Stimulated activated naive CD8-positive, alpha-beta T cell treated with anti-CD3 and anti-CD28 coated beads, Interleukin-15, Interleukin-2, amounts not matched to agents 100 U/mL and 50 U/mL, for 24 hours (primary cell): Measurements from ENCODE around the gene SLC16A9.
"Not testable (repeated sequence)": the region's sequence is repeated elsewhere in the genome, so short reads cannot be mapped to it uniquely, and the experiment has no call there.

Source experiments
- ATAC-seq: fragments of 150-1000 bp; cut with Tn5 transposase; one replicate; pipeline ENCODE4 v1.10.0; 2021
- DNase-seq: peaks from one replicate; pipeline ENCODE4 v3.0.0; 2021

SLC16A9 gene, protein sequence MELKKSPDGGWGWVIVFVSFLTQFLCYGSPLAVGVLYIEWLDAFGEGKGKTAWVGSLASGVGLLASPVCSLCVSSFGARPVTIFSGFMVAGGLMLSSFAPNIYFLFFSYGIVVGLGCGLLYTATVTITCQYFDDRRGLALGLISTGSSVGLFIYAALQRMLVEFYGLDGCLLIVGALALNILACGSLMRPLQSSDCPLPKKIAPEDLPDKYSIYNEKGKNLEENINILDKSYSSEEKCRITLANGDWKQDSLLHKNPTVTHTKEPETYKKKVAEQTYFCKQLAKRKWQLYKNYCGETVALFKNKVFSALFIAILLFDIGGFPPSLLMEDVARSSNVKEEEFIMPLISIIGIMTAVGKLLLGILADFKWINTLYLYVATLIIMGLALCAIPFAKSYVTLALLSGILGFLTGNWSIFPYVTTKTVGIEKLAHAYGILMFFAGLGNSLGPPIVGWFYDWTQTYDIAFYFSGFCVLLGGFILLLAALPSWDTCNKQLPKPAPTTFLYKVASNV

DNA sequence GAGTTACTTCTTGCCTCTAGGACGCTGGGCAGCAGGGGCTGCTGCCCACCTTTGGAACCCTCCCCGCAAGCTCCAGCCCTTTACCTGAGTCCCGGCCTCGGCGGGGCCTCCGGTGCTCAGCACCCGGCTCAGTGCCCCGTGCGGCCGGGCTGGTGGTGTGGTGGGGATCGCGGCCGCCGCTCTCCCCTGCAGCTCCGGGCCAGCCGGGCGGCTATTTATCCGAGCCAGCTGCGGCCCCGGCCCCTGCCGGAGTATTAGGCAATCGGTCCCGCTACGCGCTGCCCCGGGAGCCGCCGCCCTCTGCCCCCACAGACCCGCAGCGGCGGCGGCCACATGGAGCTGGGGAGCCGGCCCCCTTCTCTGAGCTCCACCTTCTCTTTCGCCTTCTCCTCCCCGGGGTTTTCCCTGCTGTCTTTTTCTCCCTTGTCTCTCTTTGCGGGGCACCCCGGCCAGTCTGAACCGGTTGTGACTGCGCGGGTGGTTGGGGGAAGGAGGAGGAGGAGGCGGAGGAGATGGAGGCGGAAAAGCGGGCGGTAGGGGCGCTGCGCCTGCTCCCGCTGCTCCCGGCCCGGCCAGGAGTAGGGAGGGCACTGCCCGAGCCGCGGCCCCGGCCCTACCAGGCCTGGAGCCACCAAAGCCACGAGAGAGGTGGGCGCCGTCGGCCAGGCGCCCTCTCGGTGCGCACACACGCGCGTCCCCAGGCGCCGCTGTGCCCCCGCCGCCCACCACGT lies at the start of gene SLC16A9:
Gene SLC16A9, minus strand, starts transcription at position 456 of the 731 bp plus-strand sequence. CDS start 25,559 bp downstream, outside the sequence.
- ATAC-seq (peak; percentile 86), DNase-seq (peak; percentile 63)

DNA sequence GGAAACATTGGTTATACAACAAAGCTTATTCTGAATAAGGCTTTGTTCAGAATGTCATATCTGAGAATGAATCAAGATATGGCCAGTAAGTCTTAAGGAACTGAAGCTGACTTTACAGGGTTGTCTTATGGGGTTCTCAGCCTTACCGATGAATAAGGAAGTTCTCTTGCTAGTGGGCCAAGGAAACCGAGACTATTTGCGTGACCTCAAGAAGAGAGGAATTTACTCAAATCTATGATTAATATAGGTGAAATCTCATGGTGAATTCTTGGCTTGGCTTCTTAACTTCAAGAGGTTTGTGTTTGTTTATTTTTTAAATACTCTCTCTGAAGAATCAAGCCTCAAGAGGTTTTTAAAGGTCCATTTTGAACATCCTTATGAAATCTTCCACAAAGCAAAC lies 48.3 kb upstream of the SLC16A9 start:
- no peak for DNase-seq
- ATAC-seq, result no peak

DNA sequence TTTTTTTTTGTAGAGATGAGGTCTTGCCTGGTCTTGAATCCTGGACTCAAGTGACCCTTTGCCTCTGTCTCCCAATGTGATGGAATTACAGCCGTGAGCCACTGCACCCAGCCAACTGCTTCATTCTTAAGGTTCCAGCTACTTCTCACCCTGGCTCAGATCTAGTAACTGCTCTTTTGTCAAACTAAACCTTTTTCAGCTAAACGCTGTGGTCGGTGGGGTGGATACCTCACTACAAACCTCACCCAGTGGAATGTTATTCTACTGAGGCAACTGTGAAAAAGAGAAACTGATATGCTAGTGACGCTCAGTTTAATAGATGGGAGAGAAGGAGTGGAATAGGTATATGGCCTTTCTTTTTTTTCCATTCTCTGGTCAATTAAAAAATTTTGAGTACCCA lies 45.3 kb upstream of the SLC16A9 start:
- DNase-seq (no peak), ATAC-seq (no peak)

DNA sequence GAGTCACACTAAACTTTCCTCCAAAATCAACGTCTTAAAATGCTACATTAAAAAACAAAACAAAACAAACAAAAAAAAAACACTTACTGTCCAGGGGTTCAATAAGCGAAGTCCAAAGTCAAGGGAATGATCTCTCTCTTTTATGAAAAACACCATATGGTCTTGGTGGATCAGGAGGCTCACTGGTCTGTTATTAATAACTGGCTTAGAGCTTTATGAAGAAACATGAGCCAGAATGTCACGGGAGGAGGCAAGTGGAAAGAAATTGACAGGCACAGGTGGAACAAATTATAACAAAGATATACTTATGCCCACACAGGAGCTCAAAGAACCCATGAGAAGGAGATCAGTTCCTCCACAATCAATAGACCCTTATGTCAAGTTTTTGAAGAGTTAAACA lies 43.6 kb upstream of the SLC16A9 start, which contains the start of gene MRLN:
Gene MRLN, minus strand, starts transcription at position 189 of the 400 bp plus-strand sequence.
- DNase-seq (no peak), ATAC-seq (no peak)

DNA sequence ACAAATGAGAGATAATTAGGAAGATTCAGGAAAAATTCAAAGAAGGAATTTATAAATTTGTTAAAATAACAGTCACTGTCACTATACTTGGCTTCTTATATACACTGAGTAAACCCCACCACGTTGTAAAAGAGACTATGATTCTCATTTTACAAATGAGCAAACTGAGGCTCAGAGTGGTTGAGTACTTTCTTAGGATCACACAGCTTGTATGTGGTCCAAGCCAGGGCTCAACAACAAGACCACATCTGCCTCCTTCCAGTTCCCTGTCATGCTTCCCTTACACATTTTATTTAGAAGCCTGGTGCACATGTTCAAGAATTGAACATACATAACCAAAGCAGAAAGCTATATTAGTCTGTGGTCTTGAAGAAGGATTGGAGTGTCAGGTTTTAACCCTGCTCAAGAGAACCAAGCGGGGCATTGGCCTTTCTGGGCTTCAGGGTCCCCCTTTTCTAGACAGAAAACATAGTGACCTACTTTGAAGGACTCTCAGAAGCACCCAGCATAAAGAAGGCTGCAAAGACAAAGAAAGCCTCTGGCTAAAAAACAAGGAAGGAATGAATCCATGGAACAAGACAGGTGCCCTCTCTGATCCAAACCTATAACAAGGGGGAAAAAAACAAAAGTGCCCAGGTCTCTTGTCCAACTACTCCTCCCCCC lies 42.8 kb upstream of the SLC16A9 start:
- ATAC-seq (no peak), DNase-seq (no peak)

DNA sequence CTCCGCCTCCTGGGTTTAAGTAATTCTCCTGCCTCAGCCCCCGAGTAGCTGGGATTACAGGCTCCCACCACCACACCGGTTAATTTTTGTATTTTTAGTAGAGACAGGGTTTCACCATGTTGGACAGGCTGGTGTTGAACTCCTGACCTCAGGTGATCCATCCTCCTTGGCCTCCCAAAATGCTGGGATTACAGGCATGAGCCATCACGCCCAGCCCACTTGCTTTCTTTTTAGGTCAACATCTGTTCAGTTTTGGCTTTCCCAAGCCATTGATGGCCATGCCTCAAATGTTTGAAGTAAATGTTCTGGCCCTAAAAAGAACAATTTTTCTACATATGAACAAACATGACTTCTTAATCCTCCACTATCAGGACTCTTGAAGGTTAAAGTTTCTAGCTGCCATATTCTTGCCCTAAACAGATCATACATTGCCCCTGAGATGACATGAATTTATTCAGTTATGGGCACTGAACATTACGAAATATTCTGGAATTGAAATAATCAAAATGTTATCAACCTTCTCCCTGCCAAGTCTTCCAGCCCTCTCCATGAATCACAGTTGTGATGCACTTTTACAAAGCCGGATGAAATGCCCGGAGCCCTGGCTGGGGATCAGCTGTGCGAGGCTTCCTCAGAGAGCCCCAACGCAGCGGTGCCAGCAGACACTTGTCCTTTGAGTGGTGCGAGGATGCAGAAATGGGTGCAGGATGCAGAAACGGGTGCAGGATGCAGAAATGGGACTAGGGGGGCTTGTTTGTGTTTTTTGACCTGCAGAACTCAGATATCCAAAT lies 40.7 kb upstream of the SLC16A9 start:
- ATAC-seq (no peak), DNase-seq (no peak)

DNA sequence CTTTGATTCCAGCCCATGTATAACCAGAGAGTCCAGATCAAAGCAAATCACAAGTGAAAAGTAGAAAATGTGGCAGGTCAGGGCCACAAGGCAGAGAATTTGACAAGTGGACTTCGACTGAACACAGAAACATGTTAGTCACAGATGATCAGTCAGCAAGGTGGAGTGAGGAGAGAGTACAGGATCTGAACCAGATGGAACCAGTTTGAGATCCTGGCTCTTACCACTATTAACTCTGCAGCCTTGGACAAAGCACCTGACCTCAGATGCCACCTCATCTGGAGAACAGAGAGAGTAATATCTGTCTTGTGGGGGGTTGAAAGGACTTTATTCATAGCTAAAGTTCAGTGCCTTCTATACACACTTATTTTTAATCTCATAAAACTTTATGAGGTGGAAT lies 39.2 kb upstream of the SLC16A9 start:
- ATAC-seq, result no peak
- DNase-seq, result no peak

DNA sequence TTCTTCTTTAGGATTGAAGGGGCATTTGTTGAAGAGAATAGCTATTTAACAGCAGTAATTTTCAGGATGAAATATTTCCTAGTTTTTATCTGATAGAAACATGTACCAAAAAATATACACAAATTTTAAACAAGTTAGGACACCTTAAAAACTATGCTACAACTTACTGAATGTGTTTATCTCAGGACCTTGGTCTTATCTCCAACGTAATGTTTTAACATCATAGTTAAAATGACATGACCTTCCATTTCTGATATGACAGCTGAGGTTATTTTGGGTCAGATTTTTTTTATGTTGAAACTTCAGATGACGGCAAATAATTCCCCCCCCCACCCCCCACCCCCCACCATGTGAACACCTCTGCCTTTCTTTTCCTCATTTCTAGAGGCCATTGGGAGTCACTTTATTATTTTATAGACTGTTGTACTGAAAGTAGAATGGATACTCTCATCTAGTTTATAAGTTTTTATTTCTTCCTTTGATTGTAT lies 35.6 kb upstream of the SLC16A9 start:
- ATAC-seq (no peak), DNase-seq (no peak)

DNA sequence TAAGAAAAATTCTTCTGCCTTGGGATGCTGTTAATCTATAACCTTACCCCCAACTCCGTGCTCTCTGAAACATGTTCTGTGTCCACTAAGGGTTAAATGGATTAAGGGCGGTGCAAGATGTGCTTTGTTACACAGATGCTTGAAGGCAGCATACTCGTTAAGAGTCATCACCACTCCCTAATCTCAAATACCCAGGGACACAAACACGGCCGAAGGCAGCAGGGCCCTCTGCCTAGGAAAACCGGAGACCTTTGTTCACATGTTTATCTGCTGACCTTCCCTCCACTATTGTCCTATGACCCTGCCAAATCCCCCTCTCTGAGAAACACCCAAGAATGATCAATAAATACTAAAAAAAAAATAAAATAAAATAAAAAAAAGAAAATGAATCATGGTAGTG lies 35.1 kb upstream of the SLC16A9 start:
- DNase-seq, ATAC-seq: not testable (repeated sequence)

DNA sequence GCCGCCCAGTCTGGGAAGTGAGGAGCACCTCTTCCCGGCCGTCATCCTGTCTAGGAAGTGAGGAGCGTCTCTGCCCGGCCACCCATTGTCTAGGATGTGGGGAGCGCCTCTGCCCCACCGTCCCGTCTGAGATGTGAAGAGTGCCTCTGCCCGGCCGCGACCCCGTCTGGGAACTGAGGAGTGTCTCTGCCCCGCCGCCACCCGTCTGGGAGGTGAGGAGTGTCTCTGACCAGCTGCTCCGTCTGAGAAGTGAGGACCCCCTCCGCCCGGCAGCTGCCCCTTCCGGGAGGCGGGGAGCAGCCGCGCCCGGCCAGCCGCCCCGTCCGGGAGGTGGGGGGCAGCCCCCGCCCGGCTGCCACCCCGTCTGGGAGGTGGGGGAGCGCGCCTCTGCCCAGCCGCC lies 34.5 kb upstream of the SLC16A9 start:
- not testable (repeated sequence) for DNase-seq, ATAC-seq

DNA sequence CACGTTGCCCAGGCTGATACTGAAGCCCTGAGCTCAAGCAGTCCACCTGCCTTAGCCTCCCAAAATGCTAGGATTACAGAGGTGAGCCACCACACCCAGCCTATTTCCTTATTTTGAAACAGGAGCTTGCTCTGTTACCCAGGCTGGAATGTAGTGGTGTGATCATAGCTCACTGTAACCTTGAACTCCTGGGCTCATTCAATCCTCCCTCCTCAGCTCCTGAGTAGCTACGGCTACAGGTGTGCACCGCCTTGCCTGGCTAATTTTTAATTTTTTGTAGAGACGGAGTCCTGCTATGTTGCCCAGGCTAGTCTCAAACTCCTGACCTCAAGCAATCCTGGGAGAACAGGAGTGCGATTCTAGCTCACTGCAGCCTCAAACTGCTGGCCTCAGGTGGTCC lies 31.9 kb upstream of the SLC16A9 start:
- DNase-seq, result no peak
- ATAC-seq, result no peak

DNA sequence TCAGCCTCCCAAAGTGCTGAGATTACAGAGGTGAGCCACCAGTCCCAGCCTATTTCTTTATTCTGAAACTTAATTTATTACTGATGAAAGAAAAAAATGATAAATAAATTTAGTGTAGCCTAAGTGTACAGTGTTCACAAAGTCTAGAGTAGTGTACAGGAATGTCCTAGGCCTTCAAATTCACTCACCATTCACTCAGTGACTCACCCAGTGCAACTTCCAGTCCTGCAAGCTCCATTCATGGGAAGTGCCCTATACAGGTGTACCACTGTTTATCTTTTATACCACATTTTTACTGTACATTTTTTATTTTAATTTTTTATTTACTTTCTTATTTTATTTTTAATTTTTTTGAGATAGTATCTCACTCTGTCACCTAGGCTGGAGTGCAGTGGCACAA lies 31.4 kb upstream of the SLC16A9 start:
- ATAC-seq (no peak), DNase-seq (no peak)

DNA sequence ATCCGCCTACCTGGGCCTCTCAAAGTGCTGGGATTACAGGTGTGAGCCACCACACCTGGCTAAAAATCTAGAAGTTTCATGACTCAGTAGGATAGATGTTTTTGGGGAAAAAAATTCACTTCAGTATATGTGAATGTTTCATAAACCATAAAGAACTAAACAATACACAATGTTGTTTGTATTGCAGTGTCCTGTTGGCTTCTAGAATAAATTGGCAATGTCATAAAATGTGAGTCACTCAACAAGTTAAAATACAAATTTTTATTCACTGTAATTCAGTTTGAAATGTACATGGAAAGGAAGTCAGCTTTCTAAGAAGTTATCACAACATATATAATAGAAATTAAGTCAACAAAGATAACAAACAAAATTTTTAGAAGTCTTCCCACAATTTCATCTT lies 27.1 kb upstream of the SLC16A9 start:
- ATAC-seq, result no peak
- DNase-seq, result no peak

DNA sequence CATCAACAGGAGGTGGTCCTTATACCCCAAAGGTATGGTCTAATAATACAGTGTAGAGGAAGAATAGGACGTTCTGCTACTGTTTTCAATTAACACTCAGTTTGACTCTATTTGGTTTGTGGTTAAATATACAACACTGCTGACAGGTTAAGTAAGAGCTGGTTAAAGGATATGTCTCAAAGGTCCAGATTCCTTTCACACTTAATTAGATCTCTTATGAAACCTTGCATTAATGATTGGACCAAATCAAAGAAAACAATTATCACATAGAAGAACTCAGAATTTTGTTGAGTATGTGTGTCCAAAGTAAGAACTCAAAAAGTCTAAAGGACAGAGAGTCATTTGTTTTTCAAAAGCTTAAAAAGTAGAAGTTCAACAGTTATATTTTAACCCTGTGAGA lies 25.6 kb upstream of the SLC16A9 start:
- no peak for ATAC-seq
- DNase-seq, result no peak

DNA sequence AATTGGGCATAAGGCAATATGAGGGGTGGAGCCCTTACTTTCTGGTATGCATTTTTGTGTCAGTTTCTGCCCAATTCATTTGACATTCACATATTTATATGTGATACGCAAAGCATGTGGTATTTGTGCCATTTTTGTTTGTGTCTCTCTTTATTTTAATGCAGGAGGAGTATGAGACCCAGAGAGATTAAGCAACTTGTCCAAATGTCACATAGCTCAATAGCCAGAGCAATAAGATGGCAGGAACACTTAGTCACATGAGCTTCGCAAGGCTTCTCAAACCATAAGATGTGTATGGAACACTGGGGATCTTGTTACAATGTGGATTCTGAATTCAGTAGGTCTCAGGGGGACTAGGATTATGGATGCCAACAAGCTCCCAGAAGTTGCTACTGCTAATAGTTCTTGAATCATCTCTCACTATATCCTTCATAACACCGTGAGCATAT lies 24.4 kb upstream of the SLC16A9 start:
- ATAC-seq, result no peak
- no peak for DNase-seq

DNA sequence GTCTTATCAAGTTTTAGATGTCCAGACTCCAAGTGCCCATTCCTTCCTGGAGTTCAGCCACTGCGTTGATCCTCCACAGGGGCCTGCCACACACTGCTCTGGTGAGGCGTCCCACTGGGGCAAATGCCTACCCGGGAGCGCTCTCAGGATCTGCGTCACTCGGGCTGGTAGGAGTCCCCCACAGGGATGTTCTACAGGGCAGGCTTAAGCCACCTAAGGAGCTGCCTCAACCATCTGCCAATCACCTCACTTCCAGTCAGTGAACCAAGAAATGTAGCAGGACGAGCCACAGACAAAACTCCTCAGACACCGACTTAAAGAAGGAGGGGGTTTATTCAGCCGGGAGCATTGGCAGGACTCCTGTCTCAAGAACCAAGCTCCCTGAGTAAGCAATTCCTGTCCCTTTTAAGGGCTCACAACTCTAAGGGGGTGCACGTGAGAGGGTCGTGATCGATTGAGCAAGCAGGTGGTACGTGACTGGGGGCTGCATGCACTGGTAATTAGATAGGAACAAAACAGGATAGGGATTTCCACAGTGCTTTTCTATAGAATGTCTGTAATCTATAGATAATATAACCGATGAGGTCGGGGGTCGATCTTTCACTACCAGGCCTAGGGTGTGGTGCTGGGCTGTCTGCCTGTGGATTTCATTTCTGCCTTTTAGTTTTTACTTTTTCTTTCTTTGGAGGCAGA lies 23.8 kb upstream of the SLC16A9 start:
- ATAC-seq, DNase-seq: not testable (repeated sequence)

DNA sequence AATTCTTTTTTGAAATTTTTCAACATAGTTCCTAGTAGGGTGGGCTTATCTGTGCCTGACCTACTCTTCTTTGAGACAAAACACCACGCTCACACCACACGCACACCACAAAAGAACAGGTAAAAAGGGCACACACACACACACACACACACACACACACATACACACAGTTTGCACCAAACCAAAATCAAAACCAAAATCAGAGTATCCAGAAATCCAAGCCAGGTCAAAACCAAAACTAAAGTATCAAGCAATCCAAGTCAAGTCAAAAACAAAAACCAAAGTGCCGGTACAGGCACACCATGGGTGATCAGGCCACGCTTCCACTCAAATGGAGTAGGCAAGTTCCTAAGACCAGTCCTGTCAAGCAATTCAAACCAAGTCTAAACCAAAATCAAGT lies 23.2 kb upstream of the SLC16A9 start:
- ATAC-seq, DNase-seq: not testable (repeated sequence)

DNA sequence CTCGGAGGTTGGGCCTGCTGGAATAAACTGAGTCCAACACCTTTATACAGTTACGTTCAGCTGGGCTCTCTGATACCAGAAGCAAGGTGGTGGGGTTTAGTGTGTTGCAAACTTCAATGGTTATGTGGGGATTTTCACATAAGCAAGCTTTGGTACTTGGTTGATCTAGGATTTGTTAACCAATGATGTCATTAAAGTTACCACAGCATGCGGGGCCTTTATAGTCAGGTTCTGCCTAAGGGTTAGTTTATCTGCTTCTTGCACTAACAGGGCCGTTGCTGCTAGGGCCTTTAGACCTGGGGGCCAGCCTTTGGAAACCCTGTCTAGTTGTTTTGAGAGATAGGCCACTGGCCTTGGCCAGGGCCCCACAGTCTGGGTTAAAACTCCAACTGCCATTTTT lies 19.5 kb upstream of the SLC16A9 start:
- DNase-seq, result not testable (repeated sequence)

DNA sequence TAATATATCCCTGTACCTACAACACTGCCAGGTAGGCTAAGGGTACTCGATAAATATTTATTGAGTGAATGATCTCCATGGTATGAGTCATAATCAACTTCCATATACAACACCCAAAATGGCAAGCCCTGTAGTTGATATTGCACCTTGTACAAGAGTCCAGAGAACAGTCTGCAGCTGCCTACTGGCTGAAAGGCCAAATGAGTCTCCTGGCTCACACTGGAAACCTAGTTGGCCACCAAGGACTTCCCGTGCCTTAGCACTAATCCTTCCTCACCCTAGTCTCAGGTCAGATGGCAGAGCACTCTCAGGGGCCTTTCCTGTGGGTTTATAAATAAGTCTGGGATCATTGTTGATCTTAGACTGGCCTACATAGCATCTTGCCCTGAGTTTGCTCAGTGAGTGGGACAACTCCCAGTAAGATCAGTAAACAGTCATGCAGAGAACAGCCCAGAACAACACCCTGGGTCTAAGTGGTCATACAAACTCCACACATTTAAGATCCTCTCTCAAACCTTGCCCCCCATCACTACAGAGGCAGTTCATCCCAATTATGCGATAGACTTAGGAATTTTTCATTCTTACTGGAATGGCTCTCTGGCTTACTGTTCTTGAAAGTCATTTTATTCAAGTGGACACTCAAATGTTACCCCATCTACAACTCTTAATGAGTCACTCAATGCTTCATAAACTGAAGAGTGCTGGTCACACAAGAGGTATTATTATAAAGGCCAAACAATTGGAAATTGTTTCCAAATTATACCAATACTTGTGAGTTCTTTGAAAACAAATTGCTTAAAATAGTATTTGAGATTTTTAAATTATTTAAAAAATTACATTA lies 14.7 kb upstream of the SLC16A9 start:
- DNase-seq (no peak), ATAC-seq (no peak)

More for the DNA sequence above, 19.5 kb upstream of the SLC16A9 start:
- not testable (repeated sequence) for ATAC-seq

DNA sequence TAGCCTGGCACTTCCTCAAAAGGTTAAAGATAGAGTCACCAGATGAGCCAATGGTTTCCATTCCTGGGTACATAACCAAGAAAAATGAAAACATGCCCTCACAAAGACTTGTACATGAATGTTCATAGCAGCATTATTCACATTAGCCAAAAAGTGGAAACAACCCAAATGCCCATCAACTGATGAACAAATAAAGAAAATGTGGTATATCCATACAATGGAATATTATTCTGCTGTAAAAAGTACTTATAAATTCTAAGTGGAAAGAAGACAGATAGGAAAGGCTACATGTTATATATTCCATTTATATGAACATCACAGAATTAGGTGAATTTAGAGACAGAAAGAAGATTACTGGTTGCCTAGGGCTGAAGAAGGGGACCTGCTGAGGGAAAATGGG lies 10.7 kb upstream of the SLC16A9 start:
- ATAC-seq (no peak), DNase-seq (no peak)
